GM23338 (cell line): ENCODE data around the gene FTL. TPM values are rescaled to one million over a fixed set of nuclear protein-coding genes. Genes with fewer than 3 reads are reported as not detected.

ENCODE experiments used
- ATAC-seq: fragments of 200-7000 bp; cut with Tn5 transposase; 3 replicates; pipeline ENCODE4 v1.9.1; 2020
- DNase-seq: peaks from one replicate; pipeline ENCODE4 v3.0.0-alpha.2; 2015; ENCODE audit warnings: low spot score
- H2AFZ ChIP-seq: fragments of 200-600 bp; sonication (generic); 2 replicates; pipeline ENCODE4 v1.8.0; 2016; ENCODE audit warnings: antibody characterized with exemption, mild to moderate bottlenecking, moderate library complexity
- H3F3A ChIP-seq: fragments of 200-600 bp; sonication (generic); replicated peaks from 2 replicates; pipeline ENCODE4 v1.8.0; 2017; ENCODE audit warnings: antibody characterized with exemption, mixed run types, low read depth
- H3K27ac ChIP-seq: fragments of 200-600 bp; sonication (generic); 2 replicates; pipeline ENCODE4 v1.6.1; 2016; ENCODE audit warnings: low read depth
- H3K27me3 ChIP-seq: fragments of 200-600 bp; sonication (generic); 2 replicates; pipeline ENCODE4 v1.8.0; 2016; ENCODE audit warnings: mild to moderate bottlenecking, mixed run types, moderate library complexity; ENCODE audit not compliant: insufficient read depth
- H3K36me3 ChIP-seq: fragments of 200-600 bp; sonication (generic); 2 replicates; pipeline ENCODE4 v1.8.0; 2016; ENCODE audit warnings: mild to moderate bottlenecking; ENCODE audit not compliant: insufficient read depth
- H3K4me1 ChIP-seq: fragments of 200-600 bp; sonication (generic); 2 replicates; pipeline ENCODE4 v1.8.0; 2016; ENCODE audit warnings: mild to moderate bottlenecking, moderate library complexity; ENCODE audit not compliant: insufficient read depth
- H3K4me2 ChIP-seq: fragments of 200-600 bp; sonication (generic); 2 replicates; pipeline ENCODE4 v1.7.1; 2017; ENCODE audit warnings: mixed run types
- H3K4me3 ChIP-seq: fragments of 200-600 bp; sonication (generic); 2 replicates; pipeline ENCODE4 v1.6.1; 2016; ENCODE audit warnings: mixed run types
- H3K79me2 ChIP-seq: fragments of 200-600 bp; sonication (generic); replicated peaks from 2 replicates; pipeline ENCODE4 v1.8.0; 2017; ENCODE audit warnings: mild to moderate bottlenecking; ENCODE audit not compliant: insufficient read depth
- H3K9me2 ChIP-seq: fragments of 200-600 bp; sonication (generic); 2 replicates; pipeline ENCODE4 v1.8.0; 2017; ENCODE audit not compliant: insufficient read depth
- H4K20me1 ChIP-seq: fragments of 200-600 bp; sonication (generic); replicated peaks from 2 replicates; pipeline ENCODE4 v1.8.0; 2017; ENCODE audit warnings: mild to moderate bottlenecking; ENCODE audit not compliant: insufficient read depth
- H3K27ac Mint-ChIP-seq: 2 replicates; pipeline ENCODE4 v1.8.0; 2020; ENCODE audit warnings: inconsistent platforms, mild to moderate bottlenecking, moderate library complexity, mixed read lengths
- H3K27me3 Mint-ChIP-seq: 3 replicates; pipeline ENCODE4 v1.8.0; 2022; ENCODE audit warnings: low read depth, mild to moderate bottlenecking, moderate library complexity, mixed read lengths, inconsistent platforms; ENCODE audit not compliant: insufficient read depth, poor library complexity
- H3K36me3 Mint-ChIP-seq: 3 replicates; pipeline ENCODE4 v1.8.0; 2021; ENCODE audit warnings: low read depth, mild to moderate bottlenecking, inconsistent platforms, moderate library complexity, mixed read lengths
- H3K4me1 Mint-ChIP-seq: 3 replicates; pipeline ENCODE4 v1.8.0; 2020; ENCODE audit warnings: mild to moderate bottlenecking, inconsistent platforms, mixed read lengths
- H3K4me3 Mint-ChIP-seq: 3 replicates; pipeline ENCODE4 v1.8.0; 2021; ENCODE audit warnings: moderate library complexity, mild to moderate bottlenecking, inconsistent platforms, mixed read lengths
- H3K9me3 Mint-ChIP-seq: 3 replicates; pipeline ENCODE4 v1.8.0; 2020; ENCODE audit warnings: moderate library complexity, mild to moderate bottlenecking, inconsistent platforms, mixed read lengths
- CREB1 ChIP-seq: fragments of 250-450 bp; sonication (Bioruptor Pico); IDR thresholded peaks from 2 replicates; pipeline ENCODE4 v1.5.0; 2020; ENCODE audit warnings: low read depth, mild to moderate bottlenecking, moderate library complexity
- EZH2phosphoT487 ChIP-seq: fragments of 200-600 bp; sonication (generic); IDR thresholded peaks from one replicate; pipeline ENCODE4 v1.8.1; 2018; ENCODE audit warnings: antibody characterized with exemption; ENCODE audit not compliant: unreplicated experiment
- JUNB ChIP-seq: IDR thresholded peaks from one replicate; pipeline ENCODE4 v1.6.1; 2016; ENCODE audit warnings: antibody characterized with exemption; ENCODE audit not compliant: unreplicated experiment
- NANOG ChIP-seq: IDR thresholded peaks from 2 replicates; pipeline ENCODE4 v1.6.1; 2016; ENCODE audit warnings: antibody characterized with exemption, borderline replicate concordance
- POLR2AphosphoS5 ChIP-seq: IDR thresholded peaks from 2 replicates; pipeline ENCODE4 v1.6.1; 2016; ENCODE audit warnings: antibody characterized with exemption, low read depth
- STAT1 ChIP-seq: IDR thresholded peaks from one replicate; pipeline ENCODE4 v1.6.1; 2016; ENCODE audit warnings: antibody characterized with exemption; ENCODE audit not compliant: unreplicated experiment
- ZNF114 ChIP-seq: fragments of 250-450 bp; sonication (Bioruptor Pico); IDR thresholded peaks from 2 replicates; pipeline ENCODE4 v1.5.0; 2020; ENCODE audit warnings: mild to moderate bottlenecking, moderate library complexity
- polyA plus RNA-seq: library from polyadenylated mRNA; unstranded; fragments of >200 nt; fragmentation: Nextera tagmentation; extraction: Ambion mirVana; gene quantifications from 2 replicates; pipeline ENCODE4 v1.2.1, GENCODE V29; 2016
- total RNA-seq: library from RNA; depleted of rRNA; stranded (reverse); fragments of >200 nt; shearing (Covaris generic); gene quantifications from 2 replicates; pipeline ENCODE4 v1.2.3, GENCODE V29; 2014
- TF ChIP-seq, protein P1 (sequence below), 2 experiments: fragments of 200-600 bp in 1 of 2; sonication (generic) in 1 of 2; conservative IDR thresholded peaks; 2 replicates each; pipeline versions ENCODE4 v1.5.1 to v1.6.1; 2016 to 2017; ENCODE audit warnings: antibody characterized with exemption in 2 of 2, low read depth in 2 of 2, mild to moderate bottlenecking in 2 of 2, moderate library complexity in 1 of 2
- TF ChIP-seq, protein P2 (sequence below): IDR thresholded peaks from one replicate; pipeline ENCODE4 v1.6.1; 2018; ENCODE audit warnings: antibody characterized with exemption; ENCODE audit not compliant: unreplicated experiment
- TF ChIP-seq, protein P3 (sequence below): IDR thresholded peaks from 2 replicates; pipeline ENCODE4 v1.6.1; 2016; ENCODE audit warnings: antibody characterized with exemption

Gene FTL
- total and polyA plus RNA-seq, 2 experiments from 2014 or later: 2,064 to 5,436 TPM

DNA sequence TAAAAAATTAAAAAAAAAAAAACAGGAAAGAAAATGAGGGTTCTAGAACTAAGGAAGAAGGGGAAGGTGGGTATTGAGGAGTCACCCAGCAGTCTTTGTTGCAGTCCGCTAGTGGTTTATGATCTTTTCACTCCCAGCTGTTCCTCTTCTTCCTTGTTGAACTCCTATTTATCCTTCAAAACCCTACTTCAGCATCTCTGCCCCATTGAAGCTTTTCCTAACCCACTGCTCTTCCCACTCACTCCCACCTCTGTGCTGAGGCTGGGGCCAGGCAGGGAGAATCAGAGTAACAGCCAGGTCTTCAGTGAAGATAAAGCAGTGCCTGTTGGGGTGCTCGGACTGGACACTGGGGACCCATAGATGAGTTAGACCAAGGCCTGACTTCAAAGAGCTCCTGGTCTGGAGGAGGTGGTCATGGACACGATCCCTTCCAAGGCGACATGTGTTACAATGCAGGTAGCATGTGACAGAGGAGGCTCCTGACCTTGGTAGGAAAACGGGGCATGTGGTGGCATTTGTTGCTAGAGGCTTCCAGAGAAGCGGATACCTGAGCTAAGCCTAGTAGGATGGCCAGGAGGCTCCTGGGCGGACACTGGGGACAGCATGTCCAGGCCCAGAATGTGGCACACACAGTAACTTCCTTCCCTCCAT lies 40.0 kb downstream of the FTL start:
- no peak overlapping the region for H3K4me2 ChIP-seq
- H3K36me3 ChIP-seq: peaks cover 30% of the 10 kb centered on the region
- no peak for DNase-seq
- H3K9me2 ChIP-seq: no peaks in the 10 kb centered on the region
- H3K27me3 Mint-ChIP-seq: no peaks in the 10 kb centered on the region
- no peaks in the 10 kb centered on the region; the same call in 1 of the 2 replicates for H3K79me2 ChIP-seq
- H3K4me1 Mint-ChIP-seq: 0 out of 3 replicates have a peak, but pooled peaks cover under 1% of the 10 kb centered on the region
- H4K20me1 ChIP-seq: peaks cover 5% of the 10 kb centered on the region
- ATAC-seq: no peak
- no peak overlapping the region for H3K4me3 Mint-ChIP-seq
- H3F3A ChIP-seq: peaks cover 4% of the 10 kb centered on the region; the same call in 1 of the 2 replicates
- no peak for TF ChIP-seq JUNB
- no peak for TF ChIP-seq POLR2AphosphoS5
- TF ChIP-seq NANOG: no peak
- TF ChIP-seq CREB1 (CRISPR knock-in tag): no peak
- TF ChIP-seq, protein P1, sequence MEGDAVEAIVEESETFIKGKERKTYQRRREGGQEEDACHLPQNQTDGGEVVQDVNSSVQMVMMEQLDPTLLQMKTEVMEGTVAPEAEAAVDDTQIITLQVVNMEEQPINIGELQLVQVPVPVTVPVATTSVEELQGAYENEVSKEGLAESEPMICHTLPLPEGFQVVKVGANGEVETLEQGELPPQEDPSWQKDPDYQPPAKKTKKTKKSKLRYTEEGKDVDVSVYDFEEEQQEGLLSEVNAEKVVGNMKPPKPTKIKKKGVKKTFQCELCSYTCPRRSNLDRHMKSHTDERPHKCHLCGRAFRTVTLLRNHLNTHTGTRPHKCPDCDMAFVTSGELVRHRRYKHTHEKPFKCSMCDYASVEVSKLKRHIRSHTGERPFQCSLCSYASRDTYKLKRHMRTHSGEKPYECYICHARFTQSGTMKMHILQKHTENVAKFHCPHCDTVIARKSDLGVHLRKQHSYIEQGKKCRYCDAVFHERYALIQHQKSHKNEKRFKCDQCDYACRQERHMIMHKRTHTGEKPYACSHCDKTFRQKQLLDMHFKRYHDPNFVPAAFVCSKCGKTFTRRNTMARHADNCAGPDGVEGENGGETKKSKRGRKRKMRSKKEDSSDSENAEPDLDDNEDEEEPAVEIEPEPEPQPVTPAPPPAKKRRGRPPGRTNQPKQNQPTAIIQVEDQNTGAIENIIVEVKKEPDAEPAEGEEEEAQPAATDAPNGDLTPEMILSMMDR (conservative IDR thresholded peaks at IDR 0.05; ENCODE audit: low read depth in 2 of 2): no peak
- no peak for TF ChIP-seq STAT1
- TF ChIP-seq EZH2phosphoT487: no peak
- TF ChIP-seq, protein P2, sequence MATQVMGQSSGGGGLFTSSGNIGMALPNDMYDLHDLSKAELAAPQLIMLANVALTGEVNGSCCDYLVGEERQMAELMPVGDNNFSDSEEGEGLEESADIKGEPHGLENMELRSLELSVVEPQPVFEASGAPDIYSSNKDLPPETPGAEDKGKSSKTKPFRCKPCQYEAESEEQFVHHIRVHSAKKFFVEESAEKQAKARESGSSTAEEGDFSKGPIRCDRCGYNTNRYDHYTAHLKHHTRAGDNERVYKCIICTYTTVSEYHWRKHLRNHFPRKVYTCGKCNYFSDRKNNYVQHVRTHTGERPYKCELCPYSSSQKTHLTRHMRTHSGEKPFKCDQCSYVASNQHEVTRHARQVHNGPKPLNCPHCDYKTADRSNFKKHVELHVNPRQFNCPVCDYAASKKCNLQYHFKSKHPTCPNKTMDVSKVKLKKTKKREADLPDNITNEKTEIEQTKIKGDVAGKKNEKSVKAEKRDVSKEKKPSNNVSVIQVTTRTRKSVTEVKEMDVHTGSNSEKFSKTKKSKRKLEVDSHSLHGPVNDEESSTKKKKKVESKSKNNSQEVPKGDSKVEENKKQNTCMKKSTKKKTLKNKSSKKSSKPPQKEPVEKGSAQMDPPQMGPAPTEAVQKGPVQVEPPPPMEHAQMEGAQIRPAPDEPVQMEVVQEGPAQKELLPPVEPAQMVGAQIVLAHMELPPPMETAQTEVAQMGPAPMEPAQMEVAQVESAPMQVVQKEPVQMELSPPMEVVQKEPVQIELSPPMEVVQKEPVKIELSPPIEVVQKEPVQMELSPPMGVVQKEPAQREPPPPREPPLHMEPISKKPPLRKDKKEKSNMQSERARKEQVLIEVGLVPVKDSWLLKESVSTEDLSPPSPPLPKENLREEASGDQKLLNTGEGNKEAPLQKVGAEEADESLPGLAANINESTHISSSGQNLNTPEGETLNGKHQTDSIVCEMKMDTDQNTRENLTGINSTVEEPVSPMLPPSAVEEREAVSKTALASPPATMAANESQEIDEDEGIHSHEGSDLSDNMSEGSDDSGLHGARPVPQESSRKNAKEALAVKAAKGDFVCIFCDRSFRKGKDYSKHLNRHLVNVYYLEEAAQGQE: no peak
- TF ChIP-seq, protein P3, sequence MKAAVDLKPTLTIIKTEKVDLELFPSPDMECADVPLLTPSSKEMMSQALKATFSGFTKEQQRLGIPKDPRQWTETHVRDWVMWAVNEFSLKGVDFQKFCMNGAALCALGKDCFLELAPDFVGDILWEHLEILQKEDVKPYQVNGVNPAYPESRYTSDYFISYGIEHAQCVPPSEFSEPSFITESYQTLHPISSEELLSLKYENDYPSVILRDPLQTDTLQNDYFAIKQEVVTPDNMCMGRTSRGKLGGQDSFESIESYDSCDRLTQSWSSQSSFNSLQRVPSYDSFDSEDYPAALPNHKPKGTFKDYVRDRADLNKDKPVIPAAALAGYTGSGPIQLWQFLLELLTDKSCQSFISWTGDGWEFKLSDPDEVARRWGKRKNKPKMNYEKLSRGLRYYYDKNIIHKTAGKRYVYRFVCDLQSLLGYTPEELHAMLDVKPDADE: no peak
- no peak for TF ChIP-seq ZNF114 (CRISPR knock-in tag)
- H2AFZ ChIP-seq: no peak overlapping the region
- no peak overlapping the region for H3K4me3 ChIP-seq
- H3K9me3 Mint-ChIP-seq: no peaks in the 10 kb centered on the region; the same call in 2 of the 3 replicates
- no peak overlapping the region for H3K27ac Mint-ChIP-seq
- H3K4me1 ChIP-seq: no peaks in the 10 kb centered on the region
- H3K27ac ChIP-seq: no peak overlapping the region
- peaks cover 68% of the 10 kb centered on the region for H3K36me3 Mint-ChIP-seq
- H3K27me3 ChIP-seq: no peaks in the 10 kb centered on the region
